Ovary (tissue), 9 donors: ENCODE measurements around the gene DACH1. TPM values are rescaled to one million over a fixed set of nuclear protein-coding genes. Genes with fewer than 3 reads are reported as not detected.

ENCODE experiments used
- DNase-seq, 5 donors: peaks; one replicate each; pipeline ENCODE4 v3.0.0-alpha.2; 2019 to 2020
- H3K27ac ChIP-seq, 2 donors: fragments of 200-600 bp; one replicate each; pipeline versions ENCODE4 v1.5.1 to v1.8.0; 2019 to 2022
- H3K27me3 ChIP-seq: fragments of 200-600 bp; one replicate; pipeline ENCODE4 v1.8.0; 2022
- H3K36me3 ChIP-seq: fragments of 200-600 bp; sonication (generic); one replicate; pipeline ENCODE4 v1.5.1; 2019
- H3K4me1 ChIP-seq: one replicate; pipeline ENCODE4 v1.8.1; 2013; ENCODE audit warnings: mild to moderate bottlenecking, moderate library complexity; ENCODE audit not compliant: insufficient read depth
- H3K4me3 ChIP-seq: fragments of 200-600 bp; sonication (generic); one replicate; pipeline ENCODE4 v1.5.1; 2017
- H3K9me3 ChIP-seq, 2 donors: fragments of 200-600 bp in 1 of 2; sonication (generic) in 1 of 2; one replicate each; pipeline versions ENCODE4 v1.5.1 to v1.8.1; 2013 to 2019; ENCODE audit warnings: mild to moderate bottlenecking in 1 of 2, moderate library complexity in 1 of 2
- EP300 ChIP-seq: sonication (generic); formaldehyde crosslinking; IDR thresholded peaks from one replicate; pipeline ENCODE4 v1.6.1; 2017; ENCODE audit warnings: antibody characterized with exemption
- POLR2A ChIP-seq: fragments of 450-650 bp; IDR thresholded peaks from one replicate; pipeline ENCODE4 v1.6.1; 2017; ENCODE audit warnings: antibody characterized with exemption, mild to moderate bottlenecking, moderate library complexity
- WGBS, 3 donors: extraction: QIAGEN DNeasy Blood & Tissue Kit in 1 of 3; methylation state at CpG; one replicate each; pipeline versions ENCODE4 v1.1.5 to v1.1.7; 2013 to 2017; 5-methylcytosine and 5-hydroxymethylcytosine counted together
- intact Hi-C, 4 donors: fragments of 100-400 bp; cut with DNase I; formaldehyde crosslinking; loops; one replicate each; pipeline versions ENCODE4 v1.11.0 to v1.15.1; 2022 to 2023
- polyA plus RNA-seq, 2 donors: library from polyadenylated mRNA; stranded (reverse); fragments of 200-250 nt in 1 of 2; fragments of 350-450 nt in 1 of 2; fragmentation: Illumina TruSeq in 1 of 2; extraction: RNeasy Lipid Tissue Mini Kit (QIAGEN cat#74804) in 1 of 2; gene quantifications; one replicate each; pipeline ENCODE4 v1.2.3, GENCODE V29; 2013 to 2014
- total RNA-seq, 7 donors: library from RNA; depleted of rRNA in 2 of 7; stranded (reverse); fragments of >200 nt in 2 of 7; fragmentation: NEBNext Ultra II Directional in 3 of 7; extraction: Animal tissue kit (Norgen Biotek cat#: 25700) in 3 of 7; gene quantifications; one replicate each; pipeline versions ENCODE4 v1.1.0 to v1.2.4, GENCODE V29; 2016 to 2023
- TF ChIP-seq, protein P1 (sequence below), 3 donors: fragments of 450-650 bp in 2 of 3; fragments of 200-600 bp in 1 of 3; IDR thresholded peaks; one replicate each; pipeline versions ENCODE4 v1.5.1 to v1.8.0; 2016 to 2022; ENCODE audit warnings: antibody characterized with exemption in 3 of 3, mild to moderate bottlenecking in 1 of 3
- donor health status: DM: no; HTN: no; CAD: no; lungs with moderate emphysema.
- donor health status: DM: no; HTN: no; CAD: no.
- donor health status: Bipolar disorder and iron deficiency.
- donor health status: DM: yes; HTN: yes; CAD: no.
- donor health status: DM: no; HTN: no; CAD: no.
- donor health status: DM: yes; HTN: yes; CAD: no.

The DACH1 gene
- total and polyA plus RNA-seq, 9 donors, result 0.91 to 3.2 (median 1.7) TPM

- Histone ChIP-seq H3K4me1 (no peaks in the 10 kb centered on the region), H3K36me3 (no peaks in the 10 kb centered on the region), H3K9me3 (no peaks in the 10 kb centered on the region), H3K27ac (no peak overlapping the region), H3K4me3 (no peak overlapping the region), H3K27me3 (no peaks in the 10 kb centered on the region)
- intact Hi-C loops, result no loop called here
- TF ChIP-seq, protein P1, sequence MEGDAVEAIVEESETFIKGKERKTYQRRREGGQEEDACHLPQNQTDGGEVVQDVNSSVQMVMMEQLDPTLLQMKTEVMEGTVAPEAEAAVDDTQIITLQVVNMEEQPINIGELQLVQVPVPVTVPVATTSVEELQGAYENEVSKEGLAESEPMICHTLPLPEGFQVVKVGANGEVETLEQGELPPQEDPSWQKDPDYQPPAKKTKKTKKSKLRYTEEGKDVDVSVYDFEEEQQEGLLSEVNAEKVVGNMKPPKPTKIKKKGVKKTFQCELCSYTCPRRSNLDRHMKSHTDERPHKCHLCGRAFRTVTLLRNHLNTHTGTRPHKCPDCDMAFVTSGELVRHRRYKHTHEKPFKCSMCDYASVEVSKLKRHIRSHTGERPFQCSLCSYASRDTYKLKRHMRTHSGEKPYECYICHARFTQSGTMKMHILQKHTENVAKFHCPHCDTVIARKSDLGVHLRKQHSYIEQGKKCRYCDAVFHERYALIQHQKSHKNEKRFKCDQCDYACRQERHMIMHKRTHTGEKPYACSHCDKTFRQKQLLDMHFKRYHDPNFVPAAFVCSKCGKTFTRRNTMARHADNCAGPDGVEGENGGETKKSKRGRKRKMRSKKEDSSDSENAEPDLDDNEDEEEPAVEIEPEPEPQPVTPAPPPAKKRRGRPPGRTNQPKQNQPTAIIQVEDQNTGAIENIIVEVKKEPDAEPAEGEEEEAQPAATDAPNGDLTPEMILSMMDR (IDR thresholded peaks at IDR 0.05), result no peak
- TF ChIP-seq POLR2A (no peak), EP300 (no peak)
- WGBS, 3 donors, result 79 to 82% (median 79%) methylated on average over 6 of the region's 6 CpGs
- DNase-seq, result no peak
Measured at GRCh38 chr13:71879808-71880344, 12.9 kb upstream of the DACH1 start.

- H3K4me3 ChIP-seq, result no peak overlapping the region
- TF ChIP-seq POLR2A (no peak), EP300 (no peak)
- TF ChIP-seq, protein P1 (IDR thresholded peaks at IDR 0.05), result no peak
- H3K27ac ChIP-seq, result no peak overlapping the region
- WGBS, 3 donors, result 12 to 15% (median 13%) methylated on average over 3 of the region's 3 CpGs
- intact Hi-C loops, result no loop called here
- H3K27me3 ChIP-seq, result no peaks in the 10 kb centered on the region
- no peaks in the 10 kb centered on the region for H3K9me3 ChIP-seq
- no peaks in the 10 kb centered on the region for H3K4me1 ChIP-seq
- no peaks in the 10 kb centered on the region for H3K36me3 ChIP-seq
- DNase-seq, result no peak
Measured at GRCh38 chr13:71879129-71879535, 12.1 kb upstream of the DACH1 start.

DNA sequence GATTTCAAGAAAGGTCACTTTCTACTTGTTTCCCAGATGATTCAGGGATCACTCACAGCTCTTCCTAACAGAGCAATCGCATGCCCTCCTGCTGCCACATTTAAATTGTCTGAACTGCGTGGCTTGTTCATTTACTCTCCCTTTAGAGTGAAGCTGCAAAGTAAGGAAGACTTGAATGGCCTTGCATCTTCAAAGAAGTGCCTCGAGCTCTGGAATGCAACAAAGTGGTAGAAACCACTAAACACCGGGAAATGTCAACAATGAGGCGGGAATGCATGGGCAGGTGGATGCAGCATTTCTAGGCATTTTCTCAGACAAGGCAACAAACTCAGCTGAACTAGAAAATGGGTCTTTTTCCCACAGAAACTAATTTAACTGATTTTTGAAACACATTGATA lies 10.3 kb upstream of the DACH1 start:
- intact Hi-C loops, result no loop called here
- H3K27ac ChIP-seq, result no peak overlapping the region
- no peaks in the 10 kb centered on the region for H3K9me3 ChIP-seq
- H3K4me1 ChIP-seq, result no peaks in the 10 kb centered on the region
- no peak overlapping the region for H3K4me3 ChIP-seq
- no peak for TF ChIP-seq EP300
- no peak for TF ChIP-seq POLR2A
- TF ChIP-seq, protein P1 (IDR thresholded peaks at IDR 0.05), result no peak
- 73 to 81% (median 80%) methylated on average over 5 of the region's 5 CpGs for WGBS, 3 donors
- no peaks in the 10 kb centered on the region for H3K36me3 ChIP-seq
- H3K27me3 ChIP-seq, result no peaks in the 10 kb centered on the region
- DNase-seq, result no peak

- H3K27me3 ChIP-seq, result no peaks in the 10 kb centered on the region
- no peak overlapping the region for H3K4me3 ChIP-seq
- no peaks in the 10 kb centered on the region for H3K36me3 ChIP-seq
- H3K4me1 ChIP-seq, result no peaks in the 10 kb centered on the region
- H3K9me3 ChIP-seq, result no peaks in the 10 kb centered on the region
- intact Hi-C loops, result no loop called here
- TF ChIP-seq, protein P1 (IDR thresholded peaks at IDR 0.05), result no peak
- no peak for TF ChIP-seq POLR2A
- no peak for TF ChIP-seq EP300
- DNase-seq, result no peak
- 92 to 93% (median 92%) methylated on average over 2 of the region's 2 CpGs for WGBS, 3 donors
- no peak overlapping the region for H3K27ac ChIP-seq
Measured at GRCh38 chr13:71876648-71877255, 9.7 kb upstream of the DACH1 start.
